CD4-positive, alpha-beta T cell treated with Interleukin-15 for 1 hour (primary cell): ENCODE results near the gene FAM9C.

ENCODE experiments used
- DNase-seq: peaks from one replicate; pipeline ENCODE4 v3.0.0-alpha.2; 2020

The FAM9C gene

GRCh38 chrX:13001961-13002671 is 42.3 kb downstream of the FAM9C start:
- peak; percentile 34 for DNase-seq

- no peak for DNase-seq
These were observed 43.3 kb downstream of the FAM9C start for GRCh38 chrX:13001097-13001496.

- DNase-seq = peak; percentile 52
These were observed 44.1 kb downstream of the FAM9C start for GRCh38 chrX:13000301-13000811.

- peak; percentile 48 for DNase-seq
These were observed 45.0 kb downstream of the FAM9C start for GRCh38 chrX:12999422-12999821.

- DNase-seq = no peak
These were observed 46.3 kb downstream of the FAM9C start for GRCh38 chrX:12997906-12998687.

GRCh38 chrX:12996934-12997435 is 47.4 kb downstream of the FAM9C start:
- DNase-seq = no peak

- DNase-seq = no peak
These were observed 50.1 kb downstream of the FAM9C start for GRCh38 chrX:12994321-12994720.

GRCh38 chrX:12993826-12994225 is 50.6 kb downstream of the FAM9C start:
- DNase-seq = no peak

GRCh38 chrX:12992544-12993118 is 51.8 kb downstream of the FAM9C start:
- DNase-seq = no peak

GRCh38 chrX:12991575-12991974 is 52.8 kb downstream of the FAM9C start:
- DNase-seq = no peak

GRCh38 chrX:12989461-12989860 is 55.0 kb downstream of the FAM9C start:
- no peak for DNase-seq

GRCh38 chrX:12988797-12989196 is 55.6 kb downstream of the FAM9C start:
- no peak for DNase-seq

- DNase-seq = no peak
These were observed 56.4 kb downstream of the FAM9C start for GRCh38 chrX:12987900-12988594.

GRCh38 chrX:12987340-12987739 is 57.1 kb downstream of the FAM9C start:
- DNase-seq = no peak

- no peak for DNase-seq
These were observed 57.5 kb downstream of the FAM9C start for GRCh38 chrX:12986886-12987285.

- no peak for DNase-seq
These were observed 58.1 kb downstream of the FAM9C start for GRCh38 chrX:12986164-12986779.
